ENCODE data around the gene NIF3L1. TPM values are rescaled to one million over a fixed set of nuclear protein-coding genes. Genes with fewer than 3 reads are reported as not detected.

The NIF3L1 gene
- polyA plus RNA-seq, 12 donors: 15.0 to 28.6 (median 23.0) TPM; not detected in 1

DNA sequence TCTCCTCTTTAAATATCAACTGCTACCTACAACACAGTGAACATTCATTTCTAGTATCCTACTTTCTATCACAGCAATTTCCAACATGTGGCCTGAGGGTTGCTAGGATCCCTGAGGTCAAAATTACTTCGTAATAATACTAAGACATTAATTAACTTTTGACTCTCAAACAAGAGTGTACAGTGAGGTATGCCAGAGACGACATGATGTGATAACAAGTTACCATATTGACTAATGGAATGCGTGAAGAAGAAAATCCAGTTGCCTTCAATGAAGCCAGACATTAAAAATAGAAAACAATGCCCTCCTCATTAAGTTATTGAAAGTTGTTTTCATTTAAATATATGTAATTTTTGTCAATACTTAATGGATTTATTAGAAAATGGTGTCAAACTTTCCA lies 61.2 kb downstream of the NIF3L1 start:
- no peak for DNase-seq

Other genes with a start within 250 kb of the NIF3L1 start
- 100 to 1,000 TPM in 11 of 12 donors, not detected in 1; 105 to 165 (median 132) TPM for gene BZW1, start 77.5 kb upstream of the NIF3L1 start, polyA plus RNA-seq (ENCODE audit: insufficient read length in 12 of 12)
- gene CLK1, start 24.7 kb upstream of the NIF3L1 start, polyA plus RNA-seq (ENCODE audit: insufficient read length in 12 of 12): 100 to 1,000 TPM in 11 of 12 donors, not detected in 1; 101 to 206 (median 157) TPM
- gene PPIL3, start 294 bp upstream of the NIF3L1 start, polyA plus RNA-seq (ENCODE audit: insufficient read length in 12 of 12): 10 to 100 TPM in 11 of 12 donors, not detected in 1; 22.5 to 83.4 (median 55.6) TPM
- gene ORC2, start 74.3 kb downstream of the NIF3L1 start, polyA plus RNA-seq (ENCODE audit: insufficient read length in 12 of 12): 10 to 100 TPM in 11 of 12 donors, not detected in 1; 13.5 to 31.7 (median 17.5) TPM
- gene HYCC2, start 182.3 kb downstream of the NIF3L1 start, polyA plus RNA-seq (ENCODE audit: insufficient read length in 12 of 12): 10 to 100 TPM in 4 of 12 donors, 1 to 10 TPM in 7, not detected in 1; 6.8 to 12.3 (median 9.3) TPM
- gene NDUFB3, start 182.6 kb downstream of the NIF3L1 start, polyA plus RNA-seq (ENCODE audit: insufficient read length in 12 of 12): 100 to 1,000 TPM in 5 of 12 donors, 10 to 100 TPM in 6, not detected in 1; 47.9 to 114 (median 99.3) TPM
- 10 to 100 TPM in 11 of 12 donors, not detected in 1; 30.8 to 62.4 (median 40.3) TPM for gene CFLAR, start 226.8 kb downstream of the NIF3L1 start, polyA plus RNA-seq (ENCODE audit: insufficient read length in 12 of 12)